HFF-Myc (cell line): ENCODE results near the gene ANKRD6.

Experiments
- DNase-seq: peaks from one replicate; pipeline ENCODE4 v3.0.0-alpha.2; 2011; ENCODE audit warnings: low read depth; ENCODE audit errors: extremely low read depth
- H3K4me3 ChIP-seq: replicated peaks from 2 replicates; pipeline ENCODE4 v1.5.1; 2011; ENCODE audit warnings: low read depth, mild to moderate bottlenecking, control low read depth, low read length
- CTCF ChIP-seq: IDR thresholded peaks from 2 replicates; pipeline ENCODE4 v1.5.1; 2012; ENCODE audit warnings: mild to moderate bottlenecking, low read depth, low read length, control low read depth; ENCODE audit errors: missing control alignments

Gene ANKRD6

GRCh38 chr6:89440200-89440599, 7.2 kb downstream of the ANKRD6 start:
- no peak for DNase-seq
- no peak for TF ChIP-seq CTCF
- H3K4me3 ChIP-seq: no peak overlapping the region

- DNase-seq: no peak
- no peak for TF ChIP-seq CTCF
- H3K4me3 ChIP-seq: no peak overlapping the region
Measured at GRCh38 chr6:89443658-89444057, 10.7 kb downstream of the ANKRD6 start.

GRCh38 chr6:89449193-89449592, 16.2 kb downstream of the ANKRD6 start:
- no peak for DNase-seq
- no peak for TF ChIP-seq CTCF
- H3K4me3 ChIP-seq: no peak overlapping the region

GRCh38 chr6:89452281-89452680, 19.3 kb downstream of the ANKRD6 start:
- DNase-seq: no peak
- no peak overlapping the region for H3K4me3 ChIP-seq
- no peak for TF ChIP-seq CTCF

- DNase-seq: no peak
- no peak overlapping the region for H3K4me3 ChIP-seq
- TF ChIP-seq CTCF: no peak
Measured at GRCh38 chr6:89454300-89454699, 21.3 kb downstream of the ANKRD6 start.

GRCh38 chr6:89458704-89459103, 25.8 kb downstream of the ANKRD6 start:
- TF ChIP-seq CTCF: no peak
- DNase-seq: no peak
- H3K4me3 ChIP-seq: no peak overlapping the region

GRCh38 chr6:89459501-89459900, 26.5 kb downstream of the ANKRD6 start:
- H3K4me3 ChIP-seq: no peak overlapping the region
- TF ChIP-seq CTCF: no peak
- no peak for DNase-seq
